Mesenteric fat pad (tissue), 1 donor: ENCODE measurements around the gene KIAA0586. TPM values are rescaled to one million over a fixed set of nuclear protein-coding genes. Genes with fewer than 3 reads are reported as not detected.
"Not testable (repeated sequence)": the region's sequence is repeated elsewhere in the genome, so short reads cannot be mapped to it uniquely, and the experiment has no call there.

ENCODE experiments used
- DNase-seq: peaks from one replicate; pipeline ENCODE4 v3.0.0-alpha.2; 2020; ENCODE audit warnings: low spot score
- long read RNA-seq: library from polyadenylated mRNA; unstranded; transcript quantifications from one replicate; pipeline ENCODE4 v2.0.0, GENCODE V29; 2020
- total RNA-seq: library from RNA; stranded (reverse); fragmentation: NEBNext Ultra II Directional; extraction: Animal tissue kit (Norgen Biotek cat#: 25700); gene quantifications from one replicate; pipeline ENCODE4 v1.2.1, GENCODE V29; 2021
- donor health status: DM: yes; HTN: yes; CAD: no.

The KIAA0586 gene
- 13.3 TPM for total RNA-seq
- long read RNA-seq, partial matches to known transcripts, result 12 of 20 reads
- long read RNA-seq, other reads (novel, unspliced or antisense), result 8 of 20 reads

- DNase-seq, result peak; percentile 98
These were observed at the start of gene KIAA0586, which contains the start of gene TIMM9 for GRCh38 chr14:58427281-58428117. TSS of gene KIAA0586 (plus strand) at chr14:58427719. CDS start at chr14:58428265, 546 bp downstream. TSS of gene TIMM9 (minus strand) at chr14:58427531. CDS start at chr14:58411945, 15,586 bp downstream.

GRCh38 chr14:58390830-58391229 is 36.7 kb upstream of the KIAA0586 start:
- no peak for DNase-seq

- no peak for DNase-seq
These were observed 32.0 kb upstream of the KIAA0586 start for GRCh38 chr14:58395562-58395811.

DNA sequence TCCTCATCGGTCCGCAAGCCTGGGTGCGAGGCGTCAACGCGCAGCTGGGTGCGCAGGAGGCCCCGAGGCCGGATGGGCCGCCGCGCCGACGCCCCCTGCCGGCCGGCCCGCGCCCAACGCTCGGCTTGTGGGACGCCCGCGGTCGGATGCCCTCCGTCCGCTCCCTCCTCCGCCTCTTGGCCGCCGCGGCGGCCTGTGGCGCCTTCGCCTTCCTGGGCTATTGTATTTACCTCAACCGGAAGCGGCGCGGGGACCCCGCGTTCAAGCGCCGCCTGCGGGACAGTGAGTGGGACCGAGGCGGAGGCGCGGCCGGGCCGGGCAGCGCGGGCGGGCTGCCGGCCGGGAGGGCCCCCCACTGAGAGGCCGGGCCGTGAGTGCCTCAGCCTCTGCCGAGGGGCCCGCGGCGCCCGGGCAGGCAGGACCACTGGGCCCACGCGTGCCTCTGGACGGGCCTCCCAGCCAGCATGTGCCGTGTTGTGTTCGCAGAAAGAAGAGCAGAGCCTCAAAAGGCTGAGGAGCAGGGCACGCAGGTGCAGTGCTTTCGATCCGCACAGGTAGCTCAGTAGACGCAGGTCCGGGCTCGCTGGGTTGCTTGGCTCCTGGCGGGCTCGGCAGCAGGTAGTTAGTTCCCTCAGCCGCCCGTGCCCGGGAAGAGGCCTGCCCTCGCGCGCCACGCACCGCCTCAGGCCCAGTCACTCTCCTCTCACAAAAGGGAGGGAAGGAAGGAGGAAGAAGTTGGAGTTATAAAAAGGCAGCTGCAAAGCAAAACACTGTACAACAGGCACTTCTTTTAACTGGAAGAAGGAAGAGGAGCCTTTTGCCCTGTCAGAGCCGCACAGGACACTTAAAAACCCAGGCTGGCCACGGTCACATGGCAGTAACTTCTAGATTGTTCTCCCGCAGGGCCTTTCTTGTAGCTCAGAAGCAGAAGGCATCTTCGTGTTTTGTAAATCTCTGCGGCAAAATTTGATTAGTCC is 31.4 kb upstream of the KIAA0586 start, which contains the start of gene TOMM20L:
Gene TOMM20L, plus strand, starts transcription at position 119 of the 977 bp plus-strand sequence. Its CDS starts 28 bp downstream, at position 147.
- DNase-seq, result peak; percentile 93

DNA sequence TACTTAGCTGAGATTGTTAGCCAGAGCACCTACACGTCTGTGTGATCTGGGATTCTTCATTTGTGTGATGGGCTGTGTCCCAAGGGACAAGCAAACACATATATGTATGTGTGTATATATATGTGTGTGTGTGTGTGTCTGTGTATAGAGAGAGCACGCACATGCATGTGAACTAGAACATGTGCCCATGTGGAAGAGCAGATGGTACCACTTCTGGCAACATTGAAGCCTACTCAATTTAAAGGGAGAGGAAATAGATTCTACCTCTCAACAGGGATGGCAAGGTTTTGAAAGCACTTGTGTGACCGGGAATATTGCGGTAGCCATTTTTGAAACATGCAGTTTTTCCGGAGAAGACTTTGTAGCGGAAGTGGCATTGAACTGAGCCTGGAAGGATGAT is 30.4 kb upstream of the KIAA0586 start:
- DNase-seq, result no peak

DNA sequence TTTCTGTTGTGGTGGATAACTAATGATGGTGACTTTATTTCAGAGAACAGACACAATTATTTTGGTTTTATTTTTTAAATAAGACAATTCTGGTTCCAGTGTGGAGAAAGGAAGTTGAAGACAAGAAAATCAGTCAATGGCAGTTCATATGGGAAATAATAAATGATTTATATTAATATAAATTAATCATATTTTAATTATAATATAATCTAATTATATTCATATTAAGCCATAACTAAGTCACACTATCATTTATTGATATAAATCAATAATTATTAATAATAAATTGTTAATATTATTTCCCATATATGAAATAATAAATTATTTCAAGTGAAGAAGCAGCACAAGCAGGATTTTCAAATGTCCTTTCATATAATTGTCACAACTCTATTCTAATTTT is 29.0 kb upstream of the KIAA0586 start:
- DNase-seq, result no peak

DNA sequence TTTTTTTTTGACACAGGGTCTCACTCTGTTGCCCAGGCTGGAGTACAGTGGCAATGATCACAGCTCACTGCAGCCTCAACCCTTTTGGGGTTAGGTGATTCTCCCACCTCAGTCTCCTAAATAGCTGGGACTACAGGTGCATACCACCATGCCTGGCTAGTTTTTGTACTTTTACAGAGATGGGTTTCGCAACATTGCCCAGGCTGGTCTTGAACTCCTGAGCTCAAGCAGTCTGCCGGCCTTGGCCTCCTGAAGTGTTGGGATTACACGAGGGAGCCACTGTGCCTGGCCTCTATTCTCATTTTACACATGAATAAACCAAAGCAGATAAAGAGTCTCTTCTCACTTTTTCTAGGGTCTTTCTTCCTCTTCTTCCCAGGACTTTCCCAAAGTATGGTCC is 28.6 kb upstream of the KIAA0586 start:
- DNase-seq, result no peak

DNA sequence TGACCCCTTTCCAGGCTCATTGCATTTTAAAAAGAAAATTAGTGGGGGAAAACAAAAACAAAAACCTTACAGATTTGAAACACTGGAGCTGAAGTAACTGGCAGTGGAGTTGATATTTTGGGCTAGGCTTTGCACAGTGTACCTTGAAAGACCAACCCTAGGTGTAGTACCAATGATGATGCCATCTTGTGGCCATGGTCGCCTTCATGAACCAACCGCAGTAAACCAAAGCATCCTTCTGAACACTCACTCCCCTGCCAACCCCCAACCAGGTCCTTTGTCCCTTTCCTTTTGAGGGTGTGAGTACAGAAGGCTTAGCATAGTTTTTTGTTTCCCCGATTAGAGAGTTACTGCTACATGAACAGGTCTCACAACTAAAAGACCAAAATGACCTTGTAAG is 25.9 kb upstream of the KIAA0586 start:
- DNase-seq, result no peak

DNA sequence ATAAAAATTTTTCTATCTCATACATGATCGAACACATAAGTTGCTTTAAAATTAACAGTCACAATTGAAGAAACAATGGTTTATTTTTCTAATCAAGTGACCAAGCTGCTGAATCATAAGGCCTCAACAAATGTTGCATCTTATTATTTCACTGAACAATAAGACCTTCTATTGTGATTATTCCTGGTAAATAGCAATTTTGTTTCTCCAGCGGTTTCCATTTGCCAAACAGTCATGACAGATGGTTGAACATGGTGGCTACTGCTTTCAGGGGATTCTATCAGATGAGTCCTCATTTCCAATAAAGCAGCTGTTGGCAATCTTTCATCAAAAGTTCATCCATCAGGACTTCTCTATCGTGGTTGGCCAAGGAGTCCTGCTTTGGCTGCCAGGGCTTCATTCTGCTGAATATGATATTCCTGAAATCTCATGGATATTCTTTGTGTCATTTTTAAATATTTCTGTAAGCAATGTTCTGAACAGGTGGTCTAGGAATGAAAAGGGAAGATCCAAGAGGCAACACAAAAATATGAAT is 18.8 kb upstream of the KIAA0586 start:
- no peak for DNase-seq

- no peak for DNase-seq
These were observed 12.7 kb upstream of the KIAA0586 start for GRCh38 chr14:58414845-58415244.

DNA sequence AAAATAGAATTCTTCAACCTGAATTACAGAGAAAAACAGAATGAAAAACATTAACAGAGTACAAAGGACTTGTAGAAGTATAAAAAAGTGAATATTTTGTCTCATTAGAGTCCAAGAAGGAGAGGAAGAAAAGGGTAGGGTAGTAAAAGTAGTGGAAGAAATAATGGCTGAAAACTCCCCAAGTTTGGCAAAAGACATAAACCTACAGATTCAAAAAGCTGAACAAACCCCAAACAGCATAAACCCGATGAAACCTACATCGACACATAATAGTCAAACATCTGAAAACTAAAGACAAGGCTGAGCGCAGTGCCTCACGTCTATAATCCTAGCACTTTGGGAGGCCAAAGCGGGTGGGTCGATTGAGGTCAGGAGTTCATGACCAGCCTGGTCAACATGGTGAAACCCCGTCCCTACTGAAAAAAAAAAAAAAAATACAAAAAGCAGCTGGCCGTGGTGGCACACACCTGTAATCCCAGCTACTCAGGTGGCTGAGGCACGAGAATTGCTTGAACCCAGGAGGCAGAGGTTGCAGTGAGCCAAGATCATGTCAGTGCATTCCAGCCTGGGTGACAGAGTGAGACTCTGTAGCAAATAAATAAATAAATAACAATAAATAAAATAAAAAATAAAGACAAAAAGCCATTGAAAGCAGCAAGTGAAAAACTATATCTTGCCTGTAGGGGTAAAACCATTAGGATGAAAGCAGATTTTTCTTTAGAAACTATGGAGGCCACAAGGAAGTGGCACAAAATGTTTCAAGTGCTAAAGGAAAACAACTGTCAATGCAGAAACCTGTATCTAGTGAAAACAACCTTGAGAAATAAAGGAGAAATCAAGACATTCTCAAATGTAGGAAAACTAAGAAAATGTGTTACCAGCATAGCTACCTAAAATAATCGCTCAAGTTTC is 11.6 kb upstream of the KIAA0586 start:
- no peak for DNase-seq

- not testable (repeated sequence) for DNase-seq
These were observed 10.6 kb upstream of the KIAA0586 start for GRCh38 chr14:58416934-58417333.

DNA sequence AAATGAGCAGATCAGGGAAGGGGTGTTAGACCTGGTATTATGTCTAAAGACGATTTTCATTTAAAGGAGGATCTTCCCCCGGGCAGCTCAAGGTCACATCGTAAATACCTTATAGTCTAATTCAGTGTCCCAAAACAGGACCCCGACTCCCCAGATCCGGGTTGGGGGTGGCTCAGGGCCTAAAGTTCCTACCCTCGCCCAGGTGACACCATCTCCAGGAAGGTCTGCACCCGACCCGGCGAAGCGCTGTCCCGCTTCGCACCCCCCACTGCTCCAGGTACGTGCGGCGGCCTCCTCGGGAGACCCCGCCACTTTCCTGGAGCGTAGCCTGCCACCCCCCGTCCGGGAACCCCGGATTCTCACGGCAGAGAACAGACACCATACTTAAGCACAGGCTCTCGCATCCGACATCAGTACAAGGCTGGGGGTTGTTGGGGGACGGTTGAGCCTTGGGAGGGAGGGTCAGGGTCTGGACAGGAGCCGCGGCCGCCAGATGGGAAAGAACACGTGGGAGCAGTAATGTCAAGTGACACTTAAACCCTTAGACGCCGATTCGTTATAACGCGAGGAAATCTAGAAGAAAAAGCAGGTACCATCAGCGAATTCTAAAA is 744 bp upstream of the KIAA0586 start:
- DNase-seq, result no peak

DNA sequence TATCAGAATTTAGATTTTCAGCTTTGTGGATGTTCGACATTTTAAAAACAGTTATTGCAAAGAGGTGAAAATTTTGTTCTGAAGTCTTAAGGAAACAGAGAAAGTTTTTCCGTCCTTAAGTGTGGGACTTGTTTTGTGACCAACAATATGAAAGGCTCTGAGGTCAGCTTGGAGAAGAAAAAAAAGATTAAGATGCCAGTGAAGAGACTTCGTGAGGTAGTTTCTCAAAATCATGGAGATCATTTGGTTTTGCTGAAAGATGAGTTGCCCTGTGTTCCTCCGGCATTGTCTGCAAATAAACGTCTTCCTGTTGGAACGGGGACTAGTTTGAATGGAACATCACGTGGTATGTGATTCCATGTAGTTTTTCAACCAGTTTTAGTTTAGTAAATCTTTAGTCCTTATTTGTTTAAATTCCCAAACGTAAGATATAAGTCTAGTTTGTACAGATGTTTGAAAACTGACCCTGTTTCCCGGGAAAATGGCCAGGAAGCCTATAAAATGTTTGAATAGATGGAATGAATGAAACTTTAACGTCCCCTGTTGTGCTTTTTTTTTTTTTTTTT is 682 bp downstream of the KIAA0586 start:
- DNase-seq, result no peak

- no peak for DNase-seq
These were observed 2.6 kb downstream of the KIAA0586 start for GRCh38 chr14:58430156-58430555.

DNA sequence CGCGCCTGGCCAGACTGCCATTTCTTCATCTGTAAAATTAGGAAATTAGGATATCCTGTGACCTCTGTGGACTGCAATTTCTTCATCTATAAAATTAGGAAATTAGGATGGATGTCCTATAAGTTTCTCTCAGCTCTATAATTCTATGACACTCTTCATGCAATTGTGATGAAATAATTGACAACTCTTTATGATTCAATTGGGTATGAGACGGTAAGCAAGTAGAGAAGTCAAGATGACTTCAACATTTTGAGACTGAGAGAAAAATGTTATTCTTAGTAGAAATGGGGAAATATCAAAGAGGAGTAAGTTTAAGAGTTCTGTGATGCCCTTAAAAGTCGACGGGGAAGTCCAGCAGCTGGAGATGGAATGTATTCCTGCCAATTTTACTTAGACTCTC is 12.0 kb downstream of the KIAA0586 start:
- DNase-seq, result no peak

GRCh38 chr14:58444627-58445026 is 17.1 kb downstream of the KIAA0586 start:
- DNase-seq, result no peak

GRCh38 chr14:58455593-58456265 is 28.2 kb downstream of the KIAA0586 start:
- no peak for DNase-seq

DNA sequence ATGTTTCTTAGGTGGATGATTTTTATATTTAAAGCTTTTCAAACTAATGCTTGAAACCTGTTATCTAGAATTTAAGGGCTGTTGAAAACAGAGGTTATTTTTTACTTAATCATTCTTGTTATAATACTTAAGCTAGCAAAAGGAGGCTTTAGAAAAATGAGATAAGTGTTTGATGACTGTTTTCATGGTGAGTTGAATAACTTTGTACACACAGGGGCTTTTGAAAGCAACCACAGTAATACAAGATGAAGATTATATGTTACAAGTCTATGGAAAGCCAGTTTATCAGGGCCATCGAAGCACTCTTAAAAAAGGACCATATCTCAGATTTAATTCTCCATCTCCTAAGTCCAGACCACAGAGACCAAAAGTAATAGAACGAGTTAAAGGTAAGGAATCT is 33.3 kb downstream of the KIAA0586 start:
- DNase-seq, result no peak
